Dedifferentiated amniotic fluid mesenchymal stem cell (primary cell): Measurements from ENCODE around the gene GADD45G.
A peak's percentile ranks its signal among the peaks of the same experiment; 100 is the strongest.

Experiments
- DNase-seq: peaks from one replicate; pipeline ENCODE4 v3.0.0-alpha.2; 2016; ENCODE audit errors: extremely low spot score

GADD45G gene

GRCh38 chr9:89592963-89593726 lies 11.7 kb upstream of the GADD45G start:
- DNase-seq = peak; percentile 34

- DNase-seq = no peak
Measured at GRCh38 chr9:89593727-89594427, 10.9 kb upstream of the GADD45G start.

- DNase-seq = no peak
Measured at GRCh38 chr9:89594811-89595550, 9.8 kb upstream of the GADD45G start.

- no peak for DNase-seq
Measured at GRCh38 chr9:89595646-89596045, 9.2 kb upstream of the GADD45G start.

- no peak for DNase-seq
Measured at GRCh38 chr9:89596937-89597555, 7.8 kb upstream of the GADD45G start.

GRCh38 chr9:89597711-89598362 lies 7.0 kb upstream of the GADD45G start:
- peak; percentile 58 for DNase-seq

GRCh38 chr9:89598363-89598713 lies 6.5 kb upstream of the GADD45G start:
- DNase-seq = no peak

GRCh38 chr9:89598926-89599325 lies 5.9 kb upstream of the GADD45G start:
- DNase-seq = no peak

GRCh38 chr9:89600831-89601230 lies 4.0 kb upstream of the GADD45G start:
- DNase-seq = no peak

- no peak for DNase-seq
Measured at GRCh38 chr9:89601306-89601705, 3.5 kb upstream of the GADD45G start.

GRCh38 chr9:89601856-89602562 lies 2.8 kb upstream of the GADD45G start:
- DNase-seq = no peak

GRCh38 chr9:89602978-89603766 lies 1.6 kb upstream of the GADD45G start:
- peak; percentile 63 for DNase-seq

GRCh38 chr9:89603767-89604665 lies 796 bp upstream of the GADD45G start:
- DNase-seq = no peak

GRCh38 chr9:89605465-89606048 lies 745 bp downstream of the GADD45G start:
- DNase-seq = no peak

GRCh38 chr9:89606049-89606623 lies 1.3 kb downstream of the GADD45G start:
- DNase-seq = peak; percentile 35

GRCh38 chr9:89606624-89607311 lies 2.0 kb downstream of the GADD45G start:
- DNase-seq = no peak

- DNase-seq = no peak
Measured at GRCh38 chr9:89608641-89609335, 4.0 kb downstream of the GADD45G start.
